A673 (cell line): ENCODE results near the gene OGA. TPM values are rescaled to one million over a fixed set of nuclear protein-coding genes. Genes with fewer than 3 reads are reported as not detected.
A peak's percentile ranks its signal among the peaks of the same experiment; 100 is the strongest.

Experiments
- BruUV-seq: library from RNA; stranded (reverse); fragments of 400-500 nt; replicated peaks from 2 replicates; lab custom pipeline; 2021; lab: Mats Ljungman, UMichigan
- CTCF ChIA-PET: fragments of 300-600 bp; sonication (Branson Sonifier 250); formaldehyde crosslinking; loops from one replicate; lab custom pipeline; 2022; ENCODE audit warnings: antibody characterized with exemption; lab: Charles Lee
- POLR2A ChIA-PET: fragments of 300-600 bp; sonication (Branson Sonifier 250); formaldehyde crosslinking; loops from one replicate; lab custom pipeline; 2022; ENCODE audit warnings: antibody characterized with exemption; ENCODE audit not compliant: low non-redundant PET; lab: Charles Lee
- DNase-seq: peaks from one replicate; pipeline ENCODE4 v3.0.0-alpha.2; 2015; ENCODE audit warnings: low spot score
- H3K27ac ChIP-seq: fragments of 200-600 bp; sonication (generic); 2 replicates; pipeline ENCODE4 v1.5.1; 2016; ENCODE audit warnings: mixed run types, low read depth, mild to moderate bottlenecking, mixed read lengths, antibody characterized with exemption, low read length; ENCODE audit not compliant: poor library complexity, severe bottlenecking
- H3K27me3 ChIP-seq: fragments of 200-600 bp; sonication (generic); replicated peaks from 2 replicates; pipeline ENCODE4 v1.6.1; 2017; ENCODE audit warnings: mixed run types, low read depth, mild to moderate bottlenecking, mixed read lengths, antibody characterized with exemption, low read length; ENCODE audit not compliant: insufficient read depth, poor library complexity
- H3K36me3 ChIP-seq: fragments of 200-600 bp; sonication (generic); 2 replicates; pipeline ENCODE4 v1.6.1; 2016; ENCODE audit warnings: mixed run types, mild to moderate bottlenecking, mixed read lengths, antibody characterized with exemption, low read length; ENCODE audit not compliant: insufficient read depth, poor library complexity, severe bottlenecking
- H3K4me1 ChIP-seq: fragments of 200-600 bp; sonication (generic); 2 replicates; pipeline ENCODE4 v1.6.1; 2017; ENCODE audit warnings: mixed run types, mild to moderate bottlenecking, mixed read lengths, antibody characterized with exemption, low read length; ENCODE audit not compliant: insufficient read depth, poor library complexity, severe bottlenecking
- H3K4me3 ChIP-seq: fragments of 200-600 bp; sonication (generic); 2 replicates; pipeline ENCODE4 v1.5.1; 2016; ENCODE audit warnings: low read depth, mixed run types, mild to moderate bottlenecking, mixed read lengths, low read length; ENCODE audit not compliant: poor library complexity, severe bottlenecking
- H3K9me3 ChIP-seq: fragments of 200-600 bp; sonication (generic); 2 replicates; pipeline ENCODE4 v1.6.1; 2016; ENCODE audit warnings: mixed run types, low read depth, mild to moderate bottlenecking, mixed read lengths, antibody characterized with exemption, low read length; ENCODE audit not compliant: poor library complexity, severe bottlenecking
- CTCF ChIP-seq: fragments of 300-800, 200-600 bp; sonication (generic); conservative IDR thresholded peaks from 2 replicates; pipeline ENCODE4 v1.5.1; 2017; ENCODE audit warnings: low read depth, mild to moderate bottlenecking, antibody characterized with exemption, low read length, moderate library complexity, mixed read lengths
- EZH2 ChIP-seq: fragments of 200-600 bp; sonication (generic); IDR thresholded peaks from 2 replicates; pipeline ENCODE4 v1.6.1; 2017; ENCODE audit warnings: borderline replicate concordance, low read depth, mild to moderate bottlenecking, mixed read lengths, antibody characterized with exemption, low read length; ENCODE audit not compliant: poor library complexity, severe bottlenecking
- intact Hi-C: fragments of 100-400 bp; cut with micrococcal nuclease; formaldehyde crosslinking; loops from one replicate; pipeline ENCODE4 v1.10.0; 2022; ENCODE audit not compliant: unreplicated experiment
- total RNA-seq: library from RNA; stranded (reverse); gene quantifications from 2 replicates; pipeline ENCODE4 v1.2.3, GENCODE V29; 2021

OGA gene
- total RNA-seq, 1 experiment from 2014 or later: 109 TPM

DNA sequence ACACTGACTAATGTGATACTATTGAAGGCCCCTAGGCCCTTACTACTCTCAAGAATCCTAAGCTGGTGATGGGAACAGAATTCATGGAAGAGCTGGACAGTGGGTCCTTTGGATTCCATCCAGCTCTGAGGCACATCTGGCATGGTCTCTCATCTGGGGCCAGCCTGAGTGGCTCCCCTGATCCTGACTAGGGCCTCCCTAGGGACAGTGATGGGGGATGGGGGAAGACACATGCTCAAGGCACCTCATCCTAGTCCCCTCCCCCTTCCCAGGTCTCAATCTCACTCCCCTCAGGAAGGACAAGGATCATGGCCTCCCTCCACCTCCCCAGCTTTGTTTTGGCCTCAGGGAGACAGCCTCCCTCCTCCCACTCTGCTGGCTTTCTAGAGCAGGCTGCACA, 23.6 kb upstream of the OGA start:
- Histone ChIP-seq H3K27me3 (no peaks in the 10 kb centered on the region), H3K4me3 (no peak overlapping the region), H3K36me3 (no peaks in the 10 kb centered on the region), H3K4me1 (peaks cover 9% of the 10 kb centered on the region), H3K27ac (no peak overlapping the region), H3K9me3 (no peaks in the 10 kb centered on the region)
- intact Hi-C loops: no loop called here
- POLR2A ChIA-PET: interaction anchor here (0.7 kb wide), 1 partner anchor 40 kb away, joined by 3 read pairs; no protein-coding TSS in a partner anchor
- DNase-seq: no peak
- CTCF ChIA-PET: interaction anchor here (0.6 to 3.7 kb wide), 8 partner anchors 9 to 231 kb away, joined by 3 to 71 read pairs (median 7); partner anchors contain the start of gene OGA
- no TSS peak for BruUV-seq
- TF ChIP-seq CTCF (no peak), EZH2 (no peak)

- Histone ChIP-seq H3K27me3 (no peaks in the 10 kb centered on the region), H3K4me3 (peak overlapping the region; percentile 40), H3K27ac (no peak overlapping the region), H3K9me3 (no peaks in the 10 kb centered on the region), H3K4me1 (peaks cover 9% of the 10 kb centered on the region), H3K36me3 (no peaks in the 10 kb centered on the region)
- BruUV-seq: no TSS peak
- peak; percentile 99 for TF ChIP-seq CTCF
- no peak for TF ChIP-seq EZH2
- ChIA-PET POLR2A (interaction anchor here (0.5 to 0.7 kb wide), 2 partner anchors 41 to 140 kb away, joined by 3 to 21 read pairs; no protein-coding TSS in a partner anchor), CTCF (interaction anchor here (0.6 to 3.7 kb wide), 23 partner anchors 8 to 386 kb away, joined by 3 to 71 read pairs (median 4); partner anchors contain the start of genes NPM3 and OGA)
- peak; percentile 90 for DNase-seq
- intact Hi-C loops: loop anchor here (1.0 kb wide), 2 partner anchors 169 to 232 kb away; no protein-coding TSS in a partner anchor
Measured at GRCh38 chr10:101840741-101841453, 22.7 kb upstream of the OGA start.

DNA sequence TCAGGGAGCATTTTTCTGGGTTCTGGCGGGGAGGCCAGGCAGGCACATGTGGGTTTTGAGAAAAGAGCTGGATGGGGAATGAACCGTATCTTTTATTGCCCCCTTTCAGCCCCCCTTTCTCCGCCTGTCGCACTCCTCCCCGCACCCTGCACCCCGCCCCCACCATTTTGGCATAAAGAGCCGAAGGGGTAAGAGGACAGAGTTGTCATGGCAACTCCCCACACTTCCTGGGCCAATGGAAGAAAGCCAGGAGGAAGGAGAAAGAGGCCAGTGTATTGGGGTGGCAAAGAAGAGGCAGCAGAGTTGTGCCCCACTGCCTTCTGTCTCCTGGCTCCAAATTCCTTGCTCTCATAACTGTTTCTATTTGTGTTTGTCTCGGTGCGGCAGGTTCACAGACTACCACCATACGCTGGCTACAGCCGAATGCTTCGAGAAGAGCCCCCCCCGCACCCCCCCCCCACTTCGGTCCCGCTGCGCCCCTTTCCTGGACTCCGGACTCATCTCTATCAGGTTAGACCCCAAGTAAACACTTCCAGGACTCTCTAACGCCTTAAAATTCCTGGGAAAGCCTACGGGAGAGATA, 21.9 kb upstream of the OGA start:
- no TSS peak for BruUV-seq
- Histone ChIP-seq H3K36me3 (no peaks in the 10 kb centered on the region), H3K27ac (no peak overlapping the region), H3K27me3 (no peaks in the 10 kb centered on the region), H3K4me3 (peak overlapping the region; percentile 40), H3K9me3 (no peaks in the 10 kb centered on the region), H3K4me1 (peaks cover 9% of the 10 kb centered on the region)
- DNase-seq: peak; percentile 65
- CTCF ChIA-PET: interaction anchor here (0.6 to 3.7 kb wide), 21 partner anchors 9 to 841 kb away, joined by 3 to 71 read pairs (median 5); partner anchors contain the start of genes LZTS2 and OGA
- intact Hi-C loops: loop anchor here (1.0 kb wide), 2 partner anchors 170 to 233 kb away; no protein-coding TSS in a partner anchor
- no peak for TF ChIP-seq CTCF
- no peak for TF ChIP-seq EZH2
- POLR2A ChIA-PET: interaction anchor here (0.7 kb wide), 1 partner anchor 271 kb away, joined by 3 read pairs; no protein-coding TSS in a partner anchor
